ENCODE results near the gene RABIF. TPM values are rescaled to one million over a fixed set of nuclear protein-coding genes. Genes with fewer than 3 reads are reported as not detected.

RABIF gene
- total RNA-seq, 1 donor from 2014 or later: 11.1 TPM

GRCh38 chr1:202926581-202927491 lies 37.9 kb upstream of the RABIF start, which contains the start of gene KLHL12:
TSS of gene KLHL12 (minus strand) at chr1:202927234. CDS start at chr1:202925162, 2,072 bp downstream.
- DNase-seq (ENCODE audit: low read depth) (peak; percentile 88), FAIRE-seq (no peak)
- Histone ChIP-seq H3K4me3 (ENCODE audit: insufficient read depth, low read depth, low read length) (peak within 1 kb of the TSS; percentile 82), H3K9ac (ENCODE audit: low read length) (peak within 1 kb of the TSS; percentile 89), H2AFZ (ENCODE audit: low read depth, low read length) (peak within 1 kb of the TSS; percentile 92), H3K79me2 (ENCODE audit: insufficient read depth, low read length) (peaks cover 11% of the 10 kb centered on the region), H3K27ac (ENCODE audit: low read depth, low read length) (peak within 1 kb of the TSS; percentile 86), H3K4me2 (ENCODE audit: low read length) (peak within 1 kb of the TSS; percentile 88), H3K4me1 (ENCODE audit: insufficient read depth, low read length) (no peaks in the 10 kb centered on the region), H3K9me3 (ENCODE audit: insufficient read depth, low read depth, low read length) (no peaks in the 10 kb centered on the region), H3K27me3 (ENCODE audit: insufficient read depth, low read length) (no peaks in the 10 kb centered on the region), H4K20me1 (ENCODE audit: insufficient read depth, low read length) (no peaks in the 10 kb centered on the region), H3K36me3 (ENCODE audit: insufficient read depth, low read length) (peaks cover 4% of the 10 kb centered on the region)
- TF ChIP-seq CTCF (IDR thresholded peaks at IDR 0.05; ENCODE audit: insufficient read depth, low read depth, low read length): peak; percentile 49
- no peak for TF ChIP-seq EZH2 (IDR thresholded peaks at IDR 0.05; ENCODE audit: insufficient read depth, low read length)
- Mint-ChIP-seq H3K9me3 (ENCODE audit: unreplicated experiment) (no peaks in the 10 kb centered on the region), H3K4me1 (ENCODE audit: low read depth, unreplicated experiment) (peaks cover 4% of the 10 kb centered on the region), H3K36me3 (ENCODE audit: low read depth, unreplicated experiment) (peaks cover 2% of the 10 kb centered on the region), H3K27ac (ENCODE audit: unreplicated experiment) (peak within 1 kb of the TSS; percentile 73), H3K27me3 (ENCODE audit: low read depth, unreplicated experiment) (peaks cover 3% of the 10 kb centered on the region), H3K4me3 (ENCODE audit: unreplicated experiment) (peak within 1 kb of the TSS; percentile 89)

GRCh38 chr1:202923533-202923932 lies 34.6 kb upstream of the RABIF start:
- Mint-ChIP-seq H3K36me3 (ENCODE audit: low read depth, unreplicated experiment) (peaks cover 2% of the 10 kb centered on the region), H3K4me3 (ENCODE audit: unreplicated experiment) (peak overlapping the region; percentile 69), H3K27me3 (ENCODE audit: low read depth, unreplicated experiment) (no peaks in the 10 kb centered on the region), H3K27ac (ENCODE audit: unreplicated experiment) (peak overlapping the region; percentile 30), H3K9me3 (ENCODE audit: unreplicated experiment) (no peaks in the 10 kb centered on the region), H3K4me1 (ENCODE audit: low read depth, unreplicated experiment) (peaks cover 4% of the 10 kb centered on the region)
- Histone ChIP-seq H3K9ac (ENCODE audit: low read length) (no peak overlapping the region), H2AFZ (ENCODE audit: low read depth, low read length) (no peak overlapping the region), H3K79me2 (ENCODE audit: insufficient read depth, low read length) (peaks cover 11% of the 10 kb centered on the region), H3K4me2 (ENCODE audit: low read length) (no peak overlapping the region), H3K36me3 (ENCODE audit: insufficient read depth, low read length) (peaks cover 9% of the 10 kb centered on the region), H3K27ac (ENCODE audit: low read depth, low read length) (no peak overlapping the region), H4K20me1 (ENCODE audit: insufficient read depth, low read length) (no peaks in the 10 kb centered on the region), H3K27me3 (ENCODE audit: insufficient read depth, low read length) (no peaks in the 10 kb centered on the region), H3K9me3 (ENCODE audit: insufficient read depth, low read depth, low read length) (no peaks in the 10 kb centered on the region), H3K4me1 (ENCODE audit: insufficient read depth, low read length) (no peaks in the 10 kb centered on the region), H3K4me3 (ENCODE audit: insufficient read depth, low read depth, low read length) (no peak overlapping the region)
- TF ChIP-seq CTCF (IDR thresholded peaks at IDR 0.05; ENCODE audit: insufficient read depth, low read depth, low read length): no peak
- TF ChIP-seq EZH2 (IDR thresholded peaks at IDR 0.05; ENCODE audit: insufficient read depth, low read length): no peak
- no peak for DNase-seq (ENCODE audit: low read depth)
- no peak for FAIRE-seq

DNA sequence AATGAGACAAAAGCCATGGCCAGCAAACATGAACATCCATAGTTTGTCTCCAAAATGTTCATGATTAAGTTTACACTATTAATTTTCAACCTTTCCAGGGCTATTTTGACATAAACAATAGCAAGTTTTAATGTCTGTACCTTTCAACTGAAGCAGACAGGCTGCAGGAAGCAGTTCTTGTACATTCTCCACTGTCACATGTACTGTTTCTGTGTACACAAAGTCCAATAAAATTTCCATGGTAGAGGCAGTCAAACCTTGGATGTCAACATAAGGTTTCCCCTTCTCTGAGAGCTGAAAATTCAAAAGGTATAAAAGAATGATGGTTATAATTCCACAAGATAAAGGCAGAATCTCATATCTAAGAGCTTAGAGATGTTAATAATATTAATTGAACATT lies 30.7 kb upstream of the RABIF start:
- no peaks in the 10 kb centered on the region for H3K27me3 ChIP-seq (ENCODE audit: insufficient read depth, low read length)
- FAIRE-seq (no peak), DNase-seq (ENCODE audit: low read depth) (no peak)
- no peak overlapping the region for H3K4me3 ChIP-seq (ENCODE audit: insufficient read depth, low read depth, low read length)
- H3K36me3 Mint-ChIP-seq (ENCODE audit: low read depth, unreplicated experiment): peaks cover 5% of the 10 kb centered on the region
- no peak overlapping the region for H3K9ac ChIP-seq (ENCODE audit: low read length)
- no peaks in the 10 kb centered on the region for H3K9me3 Mint-ChIP-seq (ENCODE audit: unreplicated experiment)
- peaks cover 29% of the 10 kb centered on the region for H3K36me3 ChIP-seq (ENCODE audit: insufficient read depth, low read length)
- no peak overlapping the region for H3K27ac Mint-ChIP-seq (ENCODE audit: unreplicated experiment)
- no peak overlapping the region for H3K4me2 ChIP-seq (ENCODE audit: low read length)
- H3K4me1 Mint-ChIP-seq (ENCODE audit: low read depth, unreplicated experiment): peaks cover 2% of the 10 kb centered on the region
- no peak overlapping the region for H2AFZ ChIP-seq (ENCODE audit: low read depth, low read length)
- H3K79me2 ChIP-seq (ENCODE audit: insufficient read depth, low read length): peaks cover 4% of the 10 kb centered on the region
- H4K20me1 ChIP-seq (ENCODE audit: insufficient read depth, low read length): no peaks in the 10 kb centered on the region
- H3K9me3 ChIP-seq (ENCODE audit: insufficient read depth, low read depth, low read length): no peaks in the 10 kb centered on the region
- no peak overlapping the region for H3K4me3 Mint-ChIP-seq (ENCODE audit: unreplicated experiment)
- H3K27me3 Mint-ChIP-seq (ENCODE audit: low read depth, unreplicated experiment): no peaks in the 10 kb centered on the region
- no peaks in the 10 kb centered on the region for H3K4me1 ChIP-seq (ENCODE audit: insufficient read depth, low read length)
- TF ChIP-seq CTCF (IDR thresholded peaks at IDR 0.05; ENCODE audit: insufficient read depth, low read depth, low read length): no peak
- no peak for TF ChIP-seq EZH2 (IDR thresholded peaks at IDR 0.05; ENCODE audit: insufficient read depth, low read length)
- H3K27ac ChIP-seq (ENCODE audit: low read depth, low read length): no peak overlapping the region
